HG03457 (cell line): ENCODE data around the gene TRPT1.

Source experiments
- ATAC-seq: cut with Tn5 transposase; IDR thresholded peaks from one replicate; pipeline ENCODE4 v1.9.1; 2021; ENCODE audit warnings: moderate number of reproducible peaks; ENCODE audit not compliant: unreplicated experiment

Gene TRPT1

DNA sequence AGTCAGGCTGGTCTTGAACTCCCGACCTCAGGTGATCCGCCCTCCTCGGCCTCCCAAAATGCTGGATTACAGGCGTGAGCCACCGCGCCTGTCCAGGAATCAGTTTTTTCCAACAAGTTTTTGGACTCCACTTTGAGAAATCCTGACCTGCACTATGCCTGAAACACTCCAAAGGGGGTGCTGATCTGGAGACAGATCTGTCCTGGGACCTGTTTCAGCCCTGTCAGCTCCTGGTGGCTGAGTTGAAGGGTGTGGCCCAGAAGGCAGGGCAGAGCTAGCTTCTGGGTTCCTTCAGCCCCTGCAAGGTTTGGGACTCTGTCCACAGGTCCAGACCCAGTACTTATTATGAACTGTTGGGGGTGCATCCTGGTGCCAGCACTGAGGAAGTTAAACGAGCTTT, 5.6 kb upstream of the TRPT1 start:
- no peak for ATAC-seq

DNA sequence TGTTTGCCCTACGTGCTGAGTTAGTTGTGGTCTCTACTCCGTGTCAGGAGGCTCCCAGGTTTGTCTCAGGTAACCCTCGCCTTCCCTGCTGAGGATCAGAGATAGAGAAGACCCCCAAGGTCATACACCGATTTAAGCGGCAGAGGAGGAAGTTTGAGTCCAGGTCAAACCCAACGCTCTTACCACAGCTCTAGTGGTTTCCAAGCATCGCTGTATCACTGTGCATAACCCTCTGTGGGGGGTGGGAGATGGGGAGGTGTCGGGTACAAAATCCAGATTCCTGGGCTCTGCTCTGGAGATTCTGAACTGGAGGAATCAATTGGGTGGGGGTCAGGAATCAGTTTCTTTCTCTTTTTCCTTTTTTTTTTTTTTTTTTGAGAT, 5.0 kb upstream of the TRPT1 start:
- no peak for ATAC-seq

GRCh38 chr11:64230171-64230984, 4.4 kb upstream of the TRPT1 start, which contains the start of gene DNAJC4:
Gene DNAJC4, plus strand, starts transcription at chr11:64230548. Its CDS starts 307 bp downstream, at chr11:64230855.
- ATAC-seq = peak; percentile 39

DNA sequence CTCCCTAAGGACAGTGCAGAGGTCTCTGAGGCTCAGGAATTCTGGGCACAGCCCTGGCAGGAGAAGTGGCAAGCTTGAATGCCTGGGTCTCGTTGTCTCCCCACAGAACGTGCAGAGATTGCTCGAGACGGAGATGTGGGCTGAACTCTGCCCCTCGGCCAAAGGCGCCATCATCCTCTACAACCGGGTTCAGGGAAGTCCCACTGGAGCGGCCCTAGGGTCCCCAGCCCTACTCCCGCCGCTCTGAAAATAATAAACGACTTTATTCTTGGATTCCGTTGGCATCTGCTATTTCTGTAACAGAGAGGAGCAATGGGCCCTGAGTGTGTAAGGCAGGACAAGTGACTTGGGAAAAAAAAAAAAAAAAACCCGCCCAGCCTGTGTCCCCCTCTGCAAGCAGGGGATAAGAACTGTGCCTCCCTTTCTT, 3.8 kb upstream of the TRPT1 start:
- no peak for ATAC-seq

DNA sequence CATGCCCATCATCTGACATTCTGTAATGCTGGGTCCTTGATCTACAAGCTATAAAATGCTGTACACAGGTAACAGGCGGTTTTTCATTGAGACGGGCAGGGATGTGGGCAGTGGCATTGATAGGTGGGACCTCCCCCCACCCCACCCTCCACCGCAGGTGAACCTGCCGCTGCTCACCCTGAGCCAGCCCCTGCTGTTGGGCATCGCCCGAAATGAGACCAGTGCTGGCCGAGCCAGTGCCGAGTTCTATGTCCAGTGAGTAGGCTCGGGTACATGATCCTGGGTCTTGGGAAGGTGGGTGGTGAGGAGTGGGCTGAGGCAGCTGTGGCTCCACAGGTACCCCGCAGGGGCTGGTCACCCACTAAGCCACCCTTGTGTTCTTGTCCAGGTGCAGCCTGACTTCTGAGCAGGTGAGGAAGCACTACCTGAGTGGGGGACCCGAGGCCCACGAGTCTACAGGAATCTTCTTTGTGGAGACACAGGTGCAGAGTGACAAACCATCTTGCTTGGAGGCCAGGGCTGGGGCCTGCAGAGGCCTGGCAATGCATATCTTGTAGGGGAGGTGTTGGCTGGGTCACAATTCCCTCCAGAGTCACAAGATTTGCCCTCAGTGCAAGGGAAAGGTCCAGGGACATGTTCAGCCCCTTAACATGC, 3.2 kb upstream of the TRPT1 start:
- ATAC-seq = no peak

GRCh38 chr11:64227405-64227956, 1.5 kb upstream of the TRPT1 start:
- no peak for ATAC-seq

GRCh38 chr11:64226507-64227051, 593 bp upstream of the TRPT1 start:
- no peak for ATAC-seq

DNA sequence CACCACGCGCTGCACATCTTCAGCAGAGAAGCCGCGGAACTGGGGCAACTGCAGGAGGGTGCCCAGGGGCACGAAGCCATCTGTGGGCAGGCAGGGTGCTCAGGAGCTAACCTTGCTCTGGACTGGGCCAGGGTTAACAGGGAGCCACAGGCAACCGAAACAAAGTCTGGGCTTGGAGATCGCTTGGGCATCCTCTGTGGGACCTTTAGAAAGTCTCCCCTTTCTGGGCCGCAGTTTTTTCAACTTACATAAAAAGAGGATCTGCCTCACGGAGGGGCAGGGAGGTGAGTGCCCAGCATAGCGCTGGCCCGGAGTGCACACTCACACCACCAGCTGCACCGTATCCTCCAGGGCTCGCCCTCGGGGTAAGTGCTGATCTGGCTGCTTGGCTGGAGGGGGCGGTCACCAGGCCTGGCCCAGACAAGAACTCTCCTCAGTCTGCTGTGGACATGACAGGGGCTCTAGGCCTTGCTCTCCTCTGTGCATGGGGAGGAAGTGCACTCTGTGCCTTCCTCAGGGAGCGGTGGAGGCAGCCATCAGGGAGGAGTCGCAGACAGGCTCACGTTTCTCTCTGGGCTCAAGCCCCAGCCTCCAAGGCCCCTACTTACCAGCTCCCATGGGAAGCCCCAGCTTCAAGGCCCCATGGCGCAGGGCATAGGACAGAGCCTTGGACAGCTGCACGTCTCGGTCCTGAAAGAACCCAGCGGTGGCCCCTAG, 937 bp downstream of the TRPT1 start:
- no peak for ATAC-seq

- no peak for ATAC-seq
These were observed 1.7 kb downstream of the TRPT1 start for GRCh38 chr11:64224151-64224890.

DNA sequence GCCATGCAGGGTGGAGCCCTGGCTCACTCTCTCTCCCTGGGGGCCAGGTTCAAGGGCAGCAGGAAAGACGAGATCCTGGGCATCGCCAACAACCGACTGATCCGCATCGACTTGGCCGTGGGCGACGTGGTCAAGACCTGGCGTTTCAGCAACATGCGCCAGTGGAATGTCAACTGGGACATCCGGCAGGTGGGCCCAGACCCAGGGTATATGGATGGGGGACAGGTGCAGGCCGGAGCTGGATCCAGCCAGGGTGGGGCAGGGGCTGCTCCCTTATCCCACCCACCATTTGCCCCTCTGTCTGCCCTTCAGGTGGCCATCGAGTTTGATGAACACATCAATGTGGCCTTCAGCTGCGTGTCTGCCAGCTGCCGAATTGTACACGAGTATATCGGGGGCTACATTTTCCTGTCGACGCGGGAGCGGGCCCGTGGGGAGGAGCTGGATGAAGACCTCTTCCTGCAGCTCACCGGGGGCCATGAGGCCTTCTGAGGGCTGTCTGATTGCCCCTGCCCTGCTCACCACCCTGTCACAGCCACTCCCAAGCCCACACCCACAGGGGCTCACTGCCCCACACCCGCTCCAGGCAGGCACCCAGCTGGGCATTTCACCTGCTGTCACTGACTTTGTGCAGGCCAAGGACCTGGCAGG, 2.9 kb downstream of the TRPT1 start:
- ATAC-seq = no peak

DNA sequence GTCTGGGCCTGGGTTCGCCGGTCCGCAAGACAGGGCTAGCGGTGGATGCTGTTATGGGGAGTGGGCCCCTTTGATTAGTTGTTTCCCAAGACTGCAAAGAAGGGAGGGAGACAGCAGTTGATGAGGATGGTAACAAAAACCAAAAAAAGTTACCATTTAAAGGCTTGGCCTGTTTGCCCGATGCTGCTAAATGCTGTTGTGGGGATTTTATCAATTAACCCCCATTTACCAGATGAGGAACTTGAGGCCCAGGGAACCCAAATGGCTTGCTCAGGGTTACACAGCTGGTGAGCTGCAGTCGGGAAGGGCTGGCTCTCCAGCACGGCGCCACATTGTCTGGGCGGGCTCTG, 3.4 kb downstream of the TRPT1 start:
- ATAC-seq = no peak

- no peak for ATAC-seq
These were observed 5.2 kb downstream of the TRPT1 start for GRCh38 chr11:64220798-64221197.

GRCh38 chr11:64220271-64220670, 5.7 kb downstream of the TRPT1 start:
- no peak for ATAC-seq

DNA sequence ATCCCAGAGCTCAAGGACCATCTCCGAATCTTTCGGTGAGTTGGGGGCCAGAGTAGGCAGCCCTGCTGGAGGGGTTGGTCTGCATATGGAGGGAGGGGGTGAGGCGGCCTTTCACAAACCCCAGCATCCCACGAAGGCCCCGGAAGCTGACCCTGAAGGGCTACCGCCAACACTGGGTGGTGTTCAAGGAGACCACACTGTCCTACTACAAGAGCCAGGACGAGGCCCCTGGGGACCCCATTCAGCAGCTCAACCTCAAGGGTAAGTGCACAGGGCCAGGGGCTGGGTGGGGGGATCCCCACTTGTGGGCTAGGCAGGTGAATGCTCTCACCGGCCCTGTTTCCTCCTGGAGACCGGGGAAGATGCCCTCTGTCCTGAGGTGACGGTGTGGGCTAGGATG, 6.2 kb downstream of the TRPT1 start:
- ATAC-seq = no peak

- ATAC-seq = no peak
These were observed 6.7 kb downstream of the TRPT1 start for GRCh38 chr11:64219354-64219684.

- no peak for ATAC-seq
These were observed 7.2 kb downstream of the TRPT1 start for GRCh38 chr11:64218628-64219353.

DNA sequence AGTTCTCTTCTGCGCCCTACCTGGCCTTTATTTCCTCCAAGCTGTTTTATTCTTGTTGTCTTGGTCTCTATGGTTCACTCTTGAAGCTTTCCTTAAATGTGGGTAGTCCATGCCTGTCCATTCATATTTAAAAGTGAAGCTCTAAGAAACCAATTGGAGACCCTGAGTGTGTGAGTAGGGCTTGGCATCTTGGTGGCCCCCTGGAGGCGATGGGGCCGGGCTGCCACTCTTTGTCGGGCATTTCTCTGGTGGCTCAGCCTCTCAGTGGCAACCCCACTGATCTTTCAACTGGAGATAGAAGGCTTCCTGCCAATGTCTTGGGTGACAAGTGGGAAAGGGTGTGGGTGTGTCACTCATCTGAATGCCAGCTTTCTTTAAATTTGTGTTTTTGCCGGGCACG, 9.1 kb downstream of the TRPT1 start:
- ATAC-seq = no peak

DNA sequence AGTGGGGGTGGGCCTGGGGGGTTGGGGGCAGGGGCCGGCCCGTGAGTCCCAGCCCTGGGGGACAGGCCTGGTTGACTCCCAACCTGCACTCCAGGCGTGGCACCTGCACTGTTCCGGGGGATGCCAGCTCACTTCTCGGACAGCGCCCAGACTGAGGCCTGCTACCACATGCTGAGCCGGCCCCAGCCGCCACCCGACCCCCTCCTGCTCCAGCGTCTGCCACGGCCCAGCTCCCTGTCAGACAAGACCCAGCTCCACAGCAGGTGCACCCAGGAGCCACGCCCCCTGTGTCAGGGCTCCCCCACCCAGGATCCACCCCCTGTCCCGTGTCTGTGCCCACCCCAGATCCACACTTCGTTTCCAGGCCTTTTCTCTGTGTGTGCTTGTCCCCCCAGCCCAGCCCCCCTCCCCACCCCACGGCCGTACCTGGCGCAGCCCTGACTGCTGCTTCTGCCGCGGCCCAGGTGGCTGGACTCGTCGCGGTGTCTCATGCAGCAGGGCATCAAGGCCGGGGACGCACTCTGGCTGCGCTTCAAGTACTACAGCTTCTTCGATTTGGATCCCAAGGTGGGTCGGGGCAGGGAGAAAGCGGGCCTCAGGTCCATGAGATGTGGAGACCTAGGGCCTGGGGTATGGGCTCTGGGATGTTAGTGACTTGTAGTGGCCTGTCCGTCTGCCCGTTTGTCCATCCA, 14.7 kb downstream of the TRPT1 start:
- ATAC-seq = no peak
